ENCODE measurements around the gene RBBP8NL. TPM values are rescaled to one million over a fixed set of nuclear protein-coding genes. Genes with fewer than 3 reads are reported as not detected.
A peak's percentile ranks its signal among the peaks of the same experiment; 100 is the strongest.

The RBBP8NL gene
- total RNA-seq, 2 donors from 2014 or later = not detected

DNA sequence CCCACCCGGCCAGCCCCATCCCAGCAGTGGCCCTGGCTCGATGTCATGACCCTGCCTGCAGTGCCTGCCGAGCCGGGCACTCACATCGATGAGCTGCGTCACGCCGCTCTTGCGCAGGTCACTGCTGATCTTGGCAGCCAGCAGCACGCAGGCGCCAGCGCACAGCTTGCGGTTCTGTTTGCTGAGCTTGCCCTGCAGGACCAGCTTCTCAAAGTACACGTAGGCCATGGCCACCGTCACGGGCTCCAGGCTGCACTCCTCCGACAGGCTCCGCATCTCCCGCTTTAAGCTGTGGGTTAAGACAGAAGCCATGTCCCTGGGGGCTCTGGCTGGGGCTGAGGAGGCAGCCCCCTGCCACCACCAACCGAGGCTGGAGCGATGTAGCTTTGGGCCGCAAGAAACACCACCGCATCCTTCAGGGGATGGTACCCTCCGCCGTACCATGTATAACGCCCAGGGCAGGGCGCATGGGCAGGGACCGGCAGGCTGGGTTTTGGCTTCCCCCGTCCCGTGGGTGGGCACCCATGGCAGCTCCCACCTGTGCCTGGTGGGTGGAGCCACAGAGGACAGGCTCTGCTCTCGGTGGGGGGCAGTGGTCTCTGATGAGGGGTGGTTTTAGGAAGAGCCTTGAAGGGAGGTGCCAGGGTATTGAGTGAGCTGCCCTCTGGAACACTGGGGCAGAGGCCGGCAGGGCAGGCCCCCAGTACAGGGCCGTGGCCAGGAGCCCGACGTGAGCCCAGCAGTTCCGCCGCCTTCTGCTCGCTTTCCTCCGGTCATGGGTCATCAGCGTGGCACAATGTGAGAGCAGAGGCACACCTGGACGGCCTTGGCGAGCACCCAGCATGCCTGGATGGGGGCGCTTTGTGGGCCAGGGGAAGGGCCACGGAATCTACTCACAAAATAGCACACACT lies 35.9 kb downstream of the RBBP8NL start:
- Histone ChIP-seq H3K27ac (no peak overlapping the region), H3K9me3 (no peaks in the 10 kb centered on the region), H3K36me3 (peaks cover 59% of the 10 kb centered on the region), H3K4me3 (no peak overlapping the region), H3K4me1 (peaks cover 0 to 10% of the 10 kb centered on the region in 2 donors), H3K27me3 (no peaks in the 10 kb centered on the region)
- DNase-seq (ENCODE audit: low spot score) = no peak
- TF ChIP-seq, protein P1, sequence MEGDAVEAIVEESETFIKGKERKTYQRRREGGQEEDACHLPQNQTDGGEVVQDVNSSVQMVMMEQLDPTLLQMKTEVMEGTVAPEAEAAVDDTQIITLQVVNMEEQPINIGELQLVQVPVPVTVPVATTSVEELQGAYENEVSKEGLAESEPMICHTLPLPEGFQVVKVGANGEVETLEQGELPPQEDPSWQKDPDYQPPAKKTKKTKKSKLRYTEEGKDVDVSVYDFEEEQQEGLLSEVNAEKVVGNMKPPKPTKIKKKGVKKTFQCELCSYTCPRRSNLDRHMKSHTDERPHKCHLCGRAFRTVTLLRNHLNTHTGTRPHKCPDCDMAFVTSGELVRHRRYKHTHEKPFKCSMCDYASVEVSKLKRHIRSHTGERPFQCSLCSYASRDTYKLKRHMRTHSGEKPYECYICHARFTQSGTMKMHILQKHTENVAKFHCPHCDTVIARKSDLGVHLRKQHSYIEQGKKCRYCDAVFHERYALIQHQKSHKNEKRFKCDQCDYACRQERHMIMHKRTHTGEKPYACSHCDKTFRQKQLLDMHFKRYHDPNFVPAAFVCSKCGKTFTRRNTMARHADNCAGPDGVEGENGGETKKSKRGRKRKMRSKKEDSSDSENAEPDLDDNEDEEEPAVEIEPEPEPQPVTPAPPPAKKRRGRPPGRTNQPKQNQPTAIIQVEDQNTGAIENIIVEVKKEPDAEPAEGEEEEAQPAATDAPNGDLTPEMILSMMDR (IDR thresholded peaks at IDR 0.05) = no peak

GRCh38 chr20:62390317-62391164 lies 36.8 kb downstream of the RBBP8NL start:
- H3K4me3 ChIP-seq = no peak overlapping the region
- DNase-seq (ENCODE audit: low spot score) = no peak
- H3K27me3 ChIP-seq = no peaks in the 10 kb centered on the region
- peaks cover 0 to 19% of the 10 kb centered on the region in 2 donors for H3K4me1 ChIP-seq
- no peak overlapping the region for H3K27ac ChIP-seq
- no peaks in the 10 kb centered on the region for H3K9me3 ChIP-seq
- peaks cover 51% of the 10 kb centered on the region for H3K36me3 ChIP-seq
- TF ChIP-seq, protein P1 (IDR thresholded peaks at IDR 0.05) = no peak

- H3K27ac ChIP-seq = no peak overlapping the region
- no peaks in the 10 kb centered on the region for H3K27me3 ChIP-seq
- TF ChIP-seq, protein P1 (IDR thresholded peaks at IDR 0.05) = no peak
- no peaks in the 10 kb centered on the region for H3K9me3 ChIP-seq
- H3K4me1 ChIP-seq = peaks cover 0 to 25% of the 10 kb centered on the region in 2 donors
- peaks cover 51% of the 10 kb centered on the region for H3K36me3 ChIP-seq
- no peak for DNase-seq (ENCODE audit: low spot score)
- H3K4me3 ChIP-seq = no peak overlapping the region
Observed at GRCh38 chr20:62389601-62390087, 37.7 kb downstream of the RBBP8NL start.

DNA sequence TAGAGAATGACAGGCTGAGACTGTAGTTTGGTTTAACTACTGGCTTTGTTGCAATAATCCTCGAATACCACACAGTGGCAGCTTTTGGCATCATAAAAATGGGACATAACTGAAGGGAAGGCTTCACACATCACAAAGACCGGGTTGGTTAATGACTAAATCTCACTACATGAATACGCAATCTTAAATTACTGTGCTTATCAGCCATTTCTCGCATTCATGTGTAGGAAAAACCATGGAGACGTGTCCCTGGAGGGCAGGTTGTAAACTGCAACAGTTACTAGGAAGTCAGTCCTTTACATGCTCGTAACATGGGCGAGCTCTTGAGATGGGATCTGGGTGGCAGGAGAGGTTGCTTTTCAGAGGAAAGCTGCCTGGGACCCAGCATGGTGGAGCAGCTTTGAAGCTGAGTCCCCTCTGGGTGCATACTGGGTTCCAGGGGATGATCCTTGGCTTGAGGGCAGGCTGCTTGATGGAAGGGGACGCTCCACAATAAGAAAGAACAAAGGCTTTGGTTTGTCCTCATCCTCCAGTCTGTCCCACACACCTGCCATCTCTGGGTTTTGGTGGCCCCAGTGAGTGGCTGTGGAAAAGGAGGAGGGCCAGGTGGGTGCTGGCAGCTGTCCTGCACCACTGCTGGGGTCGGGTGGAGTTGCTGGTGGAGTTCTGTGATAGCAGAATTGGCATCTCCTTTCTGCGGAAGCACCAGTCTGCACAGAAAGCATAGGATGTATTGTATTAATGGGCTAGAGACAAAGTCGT lies 38.3 kb downstream of the RBBP8NL start:
- H3K4me1 ChIP-seq = peaks cover 0 to 25% of the 10 kb centered on the region in 2 donors
- no peaks in the 10 kb centered on the region for H3K27me3 ChIP-seq
- no peak for DNase-seq (ENCODE audit: low spot score)
- TF ChIP-seq, protein P1 (IDR thresholded peaks at IDR 0.05) = no peak
- no peaks in the 10 kb centered on the region for H3K9me3 ChIP-seq
- no peak overlapping the region for H3K4me3 ChIP-seq
- no peak overlapping the region for H3K27ac ChIP-seq
- H3K36me3 ChIP-seq = peaks cover 44% of the 10 kb centered on the region

- H3K27ac ChIP-seq = peak overlapping the region in 1 of 2 donors; percentile 91
- no peaks in the 10 kb centered on the region for H3K27me3 ChIP-seq
- peaks cover 0 to 25% of the 10 kb centered on the region in 2 donors for H3K4me1 ChIP-seq
- TF ChIP-seq, protein P1 (IDR thresholded peaks at IDR 0.05) = no peak
- peak overlapping the region; percentile 83 for H3K4me3 ChIP-seq
- no peaks in the 10 kb centered on the region for H3K9me3 ChIP-seq
- peaks cover 39% of the 10 kb centered on the region for H3K36me3 ChIP-seq
- DNase-seq (ENCODE audit: low spot score) = no peak
Observed at GRCh38 chr20:62387933-62388635, 39.3 kb downstream of the RBBP8NL start.
